Parathyroid adenoma (tissue), 2 donors: ENCODE data around the gene FOXR2.

Experiments
- H2AFZ ChIP-seq: fragments of 300-600 bp; sonication (generic); one replicate; pipeline ENCODE4 v1.7.0; 2017; ENCODE audit warnings: antibody characterized with exemption, mild to moderate bottlenecking
- H3K27ac ChIP-seq: fragments of 300-600 bp; sonication (generic); one replicate; pipeline ENCODE4 v1.7.0; 2017
- H3K27me3 ChIP-seq: fragments of 300-600 bp; sonication (generic); one replicate; pipeline ENCODE4 v1.7.0; 2017; ENCODE audit warnings: low read length; ENCODE audit not compliant: control insufficient read depth, insufficient read depth
- H3K36me3 ChIP-seq: fragments of 300-600 bp; sonication (generic); one replicate; pipeline ENCODE4 v1.7.0; 2017; ENCODE audit warnings: low read length; ENCODE audit not compliant: control insufficient read depth, insufficient read depth
- H3K4me1 ChIP-seq: fragments of 300-600 bp; sonication (generic); one replicate; pipeline ENCODE4 v1.7.0; 2017; ENCODE audit warnings: control low read depth
- H3K4me2 ChIP-seq: fragments of 300-600 bp; sonication (generic); one replicate; pipeline ENCODE4 v1.7.0; 2017; ENCODE audit warnings: low read length
- H3K4me3 ChIP-seq: fragments of 300-600 bp; sonication (generic); one replicate; pipeline ENCODE4 v1.7.0; 2017; ENCODE audit warnings: low read depth, low read length
- H3K79me2 ChIP-seq: fragments of 300-600 bp; sonication (generic); one replicate; pipeline ENCODE4 v1.7.0; 2017; ENCODE audit warnings: control low read depth
- H3K9ac ChIP-seq: fragments of 300-600 bp; sonication (generic); one replicate; pipeline ENCODE4 v1.7.0; 2017; ENCODE audit warnings: mild to moderate bottlenecking
- H3K9me3 ChIP-seq: fragments of 300-600 bp; sonication (generic); one replicate; pipeline ENCODE4 v1.7.0; 2017; ENCODE audit warnings: low read length; ENCODE audit not compliant: control insufficient read depth
- TF ChIP-seq, protein P1 (sequence below): fragments of 300-600 bp; sonication (generic); IDR thresholded peaks from one replicate; pipeline ENCODE4 v1.7.0; 2017; ENCODE audit warnings: antibody characterized with exemption, mild to moderate bottlenecking
- donor health status: primary hyperparathyroidism.

FOXR2 gene

GRCh38 chrX:55623100-55623499, at the start of gene FOXR2:
FOXR2 (plus strand) TSS chrX:55623400; CDS start chrX:55623712, 312 bp downstream.
- TF ChIP-seq, protein P1, sequence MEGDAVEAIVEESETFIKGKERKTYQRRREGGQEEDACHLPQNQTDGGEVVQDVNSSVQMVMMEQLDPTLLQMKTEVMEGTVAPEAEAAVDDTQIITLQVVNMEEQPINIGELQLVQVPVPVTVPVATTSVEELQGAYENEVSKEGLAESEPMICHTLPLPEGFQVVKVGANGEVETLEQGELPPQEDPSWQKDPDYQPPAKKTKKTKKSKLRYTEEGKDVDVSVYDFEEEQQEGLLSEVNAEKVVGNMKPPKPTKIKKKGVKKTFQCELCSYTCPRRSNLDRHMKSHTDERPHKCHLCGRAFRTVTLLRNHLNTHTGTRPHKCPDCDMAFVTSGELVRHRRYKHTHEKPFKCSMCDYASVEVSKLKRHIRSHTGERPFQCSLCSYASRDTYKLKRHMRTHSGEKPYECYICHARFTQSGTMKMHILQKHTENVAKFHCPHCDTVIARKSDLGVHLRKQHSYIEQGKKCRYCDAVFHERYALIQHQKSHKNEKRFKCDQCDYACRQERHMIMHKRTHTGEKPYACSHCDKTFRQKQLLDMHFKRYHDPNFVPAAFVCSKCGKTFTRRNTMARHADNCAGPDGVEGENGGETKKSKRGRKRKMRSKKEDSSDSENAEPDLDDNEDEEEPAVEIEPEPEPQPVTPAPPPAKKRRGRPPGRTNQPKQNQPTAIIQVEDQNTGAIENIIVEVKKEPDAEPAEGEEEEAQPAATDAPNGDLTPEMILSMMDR: no peak
- H3K4me2 ChIP-seq: no peak within 1 kb of the TSS
- no peaks in the 10 kb centered on the region for H3K9me3 ChIP-seq
- no peaks in the 10 kb centered on the region for H3K27me3 ChIP-seq
- H3K4me3 ChIP-seq: no peak within 1 kb of the TSS
- H3K79me2 ChIP-seq: no peaks in the 10 kb centered on the region
- H3K9ac ChIP-seq: no peak within 1 kb of the TSS
- no peaks in the 10 kb centered on the region for H3K4me1 ChIP-seq
- H3K27ac ChIP-seq: no peak within 1 kb of the TSS
- no peaks in the 10 kb centered on the region for H3K36me3 ChIP-seq
- H2AFZ ChIP-seq: no peak within 1 kb of the TSS

- no peaks in the 10 kb centered on the region for H3K9me3 ChIP-seq
- H3K4me1 ChIP-seq: no peaks in the 10 kb centered on the region
- H3K36me3 ChIP-seq: no peaks in the 10 kb centered on the region
- H3K4me3 ChIP-seq: no peak overlapping the region
- no peak overlapping the region for H3K4me2 ChIP-seq
- TF ChIP-seq, protein P1: no peak
- no peak overlapping the region for H3K9ac ChIP-seq
- no peak overlapping the region for H3K27ac ChIP-seq
- no peaks in the 10 kb centered on the region for H3K27me3 ChIP-seq
- no peaks in the 10 kb centered on the region for H3K79me2 ChIP-seq
- H2AFZ ChIP-seq: no peak overlapping the region
Measured at GRCh38 chrX:55579115-55579514, 44.1 kb upstream of the FOXR2 start.

DNA sequence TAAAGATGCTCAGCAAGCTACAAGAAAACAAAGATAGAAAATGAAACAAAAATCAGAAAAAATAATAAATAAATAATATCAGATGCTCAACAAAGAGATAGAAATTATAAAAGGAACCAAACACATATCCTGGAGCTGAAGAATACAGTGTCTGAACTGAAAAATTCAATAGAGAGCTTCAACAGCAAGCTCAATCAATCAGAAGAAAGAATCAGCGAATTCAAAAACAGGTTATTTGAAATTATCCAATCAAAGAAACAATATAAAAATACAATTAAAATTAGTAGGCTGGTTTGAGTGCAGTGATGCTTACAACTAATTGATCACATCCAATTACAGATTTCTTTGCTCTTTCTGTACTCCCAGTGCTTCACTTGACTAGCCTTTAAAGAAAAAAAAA, 40.8 kb upstream of the FOXR2 start:
- Histone ChIP-seq H3K79me2 (no peaks in the 10 kb centered on the region), H3K9me3 (no peaks in the 10 kb centered on the region), H2AFZ (no peak overlapping the region), H3K4me2 (no peak overlapping the region), H3K27ac (no peak overlapping the region), H3K4me3 (no peak overlapping the region), H3K36me3 (no peaks in the 10 kb centered on the region), H3K4me1 (no peaks in the 10 kb centered on the region), H3K9ac (no peak overlapping the region), H3K27me3 (no peaks in the 10 kb centered on the region)
- TF ChIP-seq, protein P1: no peak

- Histone ChIP-seq H3K27me3 (no peaks in the 10 kb centered on the region), H3K4me2 (no peak overlapping the region), H3K4me1 (no peaks in the 10 kb centered on the region), H3K27ac (no peak overlapping the region), H3K4me3 (no peak overlapping the region), H3K9me3 (no peaks in the 10 kb centered on the region), H2AFZ (no peak overlapping the region), H3K36me3 (no peaks in the 10 kb centered on the region), H3K9ac (no peak overlapping the region), H3K79me2 (no peaks in the 10 kb centered on the region)
- TF ChIP-seq, protein P1: no peak
Measured at GRCh38 chrX:55593296-55593695, 29.9 kb upstream of the FOXR2 start.

GRCh38 chrX:55593756-55594257, 29.4 kb upstream of the FOXR2 start:
- H3K4me1 ChIP-seq: no peaks in the 10 kb centered on the region
- H3K9me3 ChIP-seq: no peaks in the 10 kb centered on the region
- no peaks in the 10 kb centered on the region for H3K36me3 ChIP-seq
- H2AFZ ChIP-seq: no peak overlapping the region
- no peak overlapping the region for H3K4me3 ChIP-seq
- H3K9ac ChIP-seq: no peak overlapping the region
- no peaks in the 10 kb centered on the region for H3K27me3 ChIP-seq
- no peaks in the 10 kb centered on the region for H3K79me2 ChIP-seq
- TF ChIP-seq, protein P1: no peak
- no peak overlapping the region for H3K27ac ChIP-seq
- no peak overlapping the region for H3K4me2 ChIP-seq
